Thoracic aorta (tissue), 2 donors: ENCODE results near the gene GPATCH3. TPM values are rescaled to one million over a fixed set of nuclear protein-coding genes. Genes with fewer than 3 reads are reported as not detected.
A peak's percentile ranks its signal among the peaks of the same experiment; 100 is the strongest.

ENCODE experiments used
- ATAC-seq: fragments of 150-250 bp; one replicate; pipeline ENCODE4 v1.8.0; 2017; ENCODE audit warnings: low read depth; ENCODE audit not compliant: insufficient number of reproducible peaks, low FRiP score
- DNase-seq: peaks from one replicate; pipeline ENCODE4 v3.0.0-alpha.2; 2020; ENCODE audit warnings: low spot score
- H3K27ac ChIP-seq, 2 donors: fragments of 200-600 bp; sonication (generic); 1 replicate in 1 of 2; 2 replicates in 1 of 2; pipeline ENCODE4 v1.5.1; 2016; ENCODE audit warnings: mild to moderate bottlenecking in 2 of 2, moderate library complexity in 2 of 2
- H3K27me3 ChIP-seq: fragments of 200-600 bp; sonication (generic); replicated peaks from 2 replicates; pipeline ENCODE4 v1.6.0; 2016; ENCODE audit warnings: mild to moderate bottlenecking; ENCODE audit not compliant: insufficient read depth
- H3K36me3 ChIP-seq: fragments of 200-600 bp; sonication (generic); one replicate; pipeline ENCODE4 v1.5.1; 2016
- H3K4me1 ChIP-seq, 2 donors: fragments of 200-600 bp; sonication (generic); 1 replicate in 1 of 2; 2 replicates in 1 of 2; pipeline versions ENCODE4 v1.5.1 to v1.6.0; 2016; ENCODE audit warnings: low read depth in 2 of 2, mild to moderate bottlenecking in 1 of 2; ENCODE audit not compliant: control insufficient read depth in 1 of 2
- H3K4me3 ChIP-seq: fragments of 200-600 bp; sonication (generic); 2 replicates; pipeline ENCODE4 v1.5.1; 2016; ENCODE audit warnings: mild to moderate bottlenecking
- H3K9me3 ChIP-seq: fragments of 200-600 bp; sonication (generic); 2 replicates; pipeline ENCODE4 v1.5.1; 2016
- CTCF ChIP-seq: fragments of 200-600 bp; sonication (generic); IDR thresholded peaks from one replicate; pipeline ENCODE4 v1.5.1; 2019; ENCODE audit warnings: antibody characterized with exemption
- total RNA-seq, 2 donors: library from RNA; depleted of rRNA; stranded (reverse); fragments of >200 nt; gene quantifications; one replicate each; pipeline versions ENCODE4 v1.1.0 to v1.2.3, GENCODE V29; 2016

GPATCH3 gene
- total RNA-seq, 2 donors from 2014 or later = 10.3 to 11.8 TPM

- no peaks in the 10 kb centered on the region for H3K27me3 ChIP-seq
- peaks cover 6 to 17% of the 10 kb centered on the region in 2 donors for H3K4me1 ChIP-seq
- H3K36me3 ChIP-seq = peaks cover 23% of the 10 kb centered on the region
- ATAC-seq (no peak), DNase-seq (no peak)
- TF ChIP-seq CTCF = no peak
- peak overlapping the region; percentile 73 for H3K4me3 ChIP-seq
- no peak overlapping the region for H3K27ac ChIP-seq
- no peaks in the 10 kb centered on the region for H3K9me3 ChIP-seq
Measured at GRCh38 chr1:26922431-26922729, 22.1 kb upstream of the GPATCH3 start.

GRCh38 chr1:26921540-26922430, 21.5 kb upstream of the GPATCH3 start, which contains the start of gene NUDC:
NUDC (plus strand) TSS chr1:26921743; CDS start chr1:26921849, 106 bp downstream.
- Histone ChIP-seq H3K27ac (peak within 1 kb of the TSS; percentile 67 to 81), H3K9me3 (no peaks in the 10 kb centered on the region), H3K4me1 (peaks cover 6 to 17% of the 10 kb centered on the region in 2 donors), H3K27me3 (no peaks in the 10 kb centered on the region), H3K36me3 (peaks cover 20% of the 10 kb centered on the region), H3K4me3 (peak within 1 kb of the TSS; percentile 73)
- no peak for TF ChIP-seq CTCF
- ATAC-seq (peak; percentile 93), DNase-seq (peak; percentile 87)

GRCh38 chr1:26921126-26921539, 20.9 kb upstream of the GPATCH3 start:
- H3K27ac ChIP-seq = peak overlapping the region; percentile 67 to 81
- no peak for TF ChIP-seq CTCF
- H3K36me3 ChIP-seq = peaks cover 13% of the 10 kb centered on the region
- no peak for DNase-seq
- ATAC-seq = peak; percentile 52
- no peaks in the 10 kb centered on the region for H3K27me3 ChIP-seq
- no peaks in the 10 kb centered on the region for H3K9me3 ChIP-seq
- peaks cover 6 to 17% of the 10 kb centered on the region in 2 donors for H3K4me1 ChIP-seq
- peak overlapping the region; percentile 73 for H3K4me3 ChIP-seq

- ATAC-seq (no peak), DNase-seq (no peak)
- no peak for TF ChIP-seq CTCF
- H3K4me1 ChIP-seq = no peaks in the 10 kb centered on the region
- no peak overlapping the region for H3K4me3 ChIP-seq
- no peaks in the 10 kb centered on the region for H3K9me3 ChIP-seq
- H3K27ac ChIP-seq = no peak overlapping the region
- no peaks in the 10 kb centered on the region for H3K27me3 ChIP-seq
- H3K36me3 ChIP-seq = no peaks in the 10 kb centered on the region
Measured at GRCh38 chr1:26915204-26915842, 15.1 kb upstream of the GPATCH3 start.
